Endothelial cell of hepatic sinusoid (primary cell): Measurements from ENCODE around the gene SLC27A4.

Experiments used
- in situ Hi-C: cut with HindIII; loops from 2 replicates; pipeline ENCODE4 v1.10.0; 2017; ENCODE audit warnings: low sequenced_read_pairs

Gene SLC27A4

DNA sequence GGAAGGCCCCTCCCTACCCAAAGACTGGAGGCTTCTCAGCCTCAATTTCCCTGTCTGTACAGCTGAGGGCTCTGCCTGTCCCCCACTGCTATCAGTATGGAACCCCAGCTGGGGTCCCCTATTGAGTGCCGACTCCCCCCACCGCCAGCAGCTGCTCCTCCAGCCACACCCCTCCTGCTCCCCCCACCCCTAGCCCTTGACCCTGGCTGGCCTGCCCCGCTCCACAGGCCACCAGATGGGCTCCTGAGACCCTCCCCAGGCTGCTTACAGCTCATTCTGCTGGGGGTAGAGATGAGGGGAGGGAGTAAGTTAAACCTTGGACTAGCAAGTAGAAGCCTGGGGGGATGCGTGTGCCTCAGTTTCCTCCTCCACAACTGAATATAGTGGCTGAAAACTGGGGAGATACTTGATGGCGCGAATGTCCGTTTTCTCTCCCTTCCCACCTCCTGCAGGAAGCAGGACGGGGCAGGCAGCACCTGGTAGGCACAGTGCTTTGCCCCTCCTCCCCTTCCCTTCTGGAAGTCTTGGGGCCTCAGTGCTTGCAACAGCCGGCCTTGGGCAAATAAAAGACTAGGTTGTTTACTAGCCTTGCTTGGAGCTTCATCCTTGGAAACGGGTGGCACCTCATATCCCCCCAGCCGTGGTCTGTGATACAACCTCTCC is 50.0 kb downstream of the SLC27A4 start:
- in situ Hi-C loops = no loop called here

DNA sequence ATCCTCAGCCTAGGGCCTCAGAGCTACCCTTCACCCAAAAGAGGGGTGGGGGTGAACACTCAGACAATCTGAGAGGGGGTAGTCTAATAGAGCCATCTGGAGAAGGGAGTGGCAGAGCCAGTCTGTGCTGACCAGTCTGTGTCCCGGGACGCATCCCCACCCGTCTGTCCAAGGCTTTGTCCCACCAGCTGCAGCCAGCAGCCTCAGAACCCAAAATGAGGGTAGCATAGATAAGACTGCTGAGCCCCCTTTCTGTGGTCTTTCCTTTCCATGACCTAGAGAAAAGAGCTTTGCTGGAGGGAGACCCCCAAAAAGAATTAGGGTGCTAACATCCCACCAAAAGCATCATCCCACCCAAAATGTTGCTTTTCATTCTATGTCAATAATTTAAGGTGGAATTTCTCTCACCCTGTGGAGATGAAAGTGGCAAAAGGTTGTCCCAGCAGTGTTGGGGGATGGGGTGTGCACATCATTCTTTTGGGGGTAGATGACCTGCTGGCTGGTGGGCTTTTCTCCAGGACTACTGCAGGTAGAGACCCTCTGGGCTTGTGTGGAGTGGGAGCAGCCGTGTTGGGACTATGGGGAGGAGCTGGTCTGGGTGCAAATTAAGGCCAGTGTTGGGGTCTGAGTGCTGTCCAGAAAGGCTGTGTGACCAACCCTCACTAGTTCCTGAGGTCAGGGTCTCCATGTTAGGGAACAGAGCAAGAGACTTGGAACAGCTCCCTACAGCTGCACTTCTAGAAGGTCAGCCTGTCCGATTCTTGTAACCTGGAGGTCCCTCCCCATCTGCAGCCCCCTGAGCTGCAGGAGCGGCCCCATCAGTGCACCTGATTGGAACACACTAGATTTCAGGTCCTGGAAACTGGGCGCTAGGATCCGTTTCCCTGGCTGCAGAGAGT is 50.7 kb downstream of the SLC27A4 start:
- in situ Hi-C loops = no loop called here

DNA sequence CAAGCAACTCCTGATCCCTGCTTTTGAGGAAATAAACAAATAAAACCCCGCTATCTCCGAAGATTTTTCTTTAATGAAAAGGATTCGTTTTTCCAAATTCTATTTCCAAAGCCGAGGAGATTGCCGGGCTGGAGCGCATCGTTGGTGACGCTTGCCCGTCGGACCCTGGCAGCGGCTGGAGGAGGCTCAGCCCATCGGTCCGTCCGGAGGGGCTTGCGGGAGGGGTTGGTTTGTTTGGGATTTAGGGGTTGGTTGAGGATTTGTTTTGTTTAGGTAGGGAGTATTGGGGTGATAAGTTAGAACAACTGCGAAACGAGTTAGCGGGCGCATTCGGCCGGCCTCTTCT is 51.6 kb downstream of the SLC27A4 start:
- in situ Hi-C loops = no loop called here

DNA sequence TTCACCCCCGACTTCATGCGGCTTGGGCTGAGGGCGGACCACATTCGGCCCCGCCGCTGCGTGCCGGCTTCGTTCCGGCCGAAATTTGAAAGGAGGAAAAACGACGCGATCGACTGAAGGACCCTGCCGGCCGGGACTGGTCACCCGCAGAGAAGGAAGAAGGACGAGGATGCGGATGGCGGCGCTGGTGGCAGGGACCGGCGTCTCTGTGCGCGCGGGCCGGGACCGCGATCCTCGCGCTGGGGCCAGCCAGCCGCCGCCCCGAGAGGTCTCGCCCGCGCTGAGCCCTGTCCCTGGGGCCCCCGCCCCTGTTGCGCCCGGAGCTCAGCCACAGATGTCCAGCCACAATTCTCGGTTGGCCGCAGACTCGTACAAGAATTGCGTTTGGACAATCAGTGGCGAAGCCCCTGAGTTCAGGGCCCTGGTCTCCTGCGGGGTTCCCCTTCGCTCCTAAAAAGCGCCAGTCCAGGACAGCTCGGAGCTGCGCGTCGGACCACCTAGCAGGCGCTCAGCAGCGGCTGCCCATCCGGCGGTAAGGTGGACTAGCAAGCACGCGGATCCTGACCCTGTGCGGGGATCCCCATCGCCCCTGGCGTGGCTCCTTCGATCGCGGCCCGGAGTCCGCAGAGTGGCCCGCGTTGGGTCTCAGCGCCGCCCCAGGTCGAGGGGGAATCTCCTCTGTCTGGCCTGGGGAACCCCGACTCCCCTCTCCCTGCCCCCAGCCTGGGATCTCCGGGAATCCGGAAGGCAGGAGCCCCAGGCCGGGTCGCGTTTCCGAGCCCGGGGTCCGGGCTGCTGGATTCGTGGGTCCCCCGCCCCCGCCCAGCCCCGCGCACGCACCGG is 52.2 kb downstream of the SLC27A4 start:
- in situ Hi-C loops = no loop called here

DNA sequence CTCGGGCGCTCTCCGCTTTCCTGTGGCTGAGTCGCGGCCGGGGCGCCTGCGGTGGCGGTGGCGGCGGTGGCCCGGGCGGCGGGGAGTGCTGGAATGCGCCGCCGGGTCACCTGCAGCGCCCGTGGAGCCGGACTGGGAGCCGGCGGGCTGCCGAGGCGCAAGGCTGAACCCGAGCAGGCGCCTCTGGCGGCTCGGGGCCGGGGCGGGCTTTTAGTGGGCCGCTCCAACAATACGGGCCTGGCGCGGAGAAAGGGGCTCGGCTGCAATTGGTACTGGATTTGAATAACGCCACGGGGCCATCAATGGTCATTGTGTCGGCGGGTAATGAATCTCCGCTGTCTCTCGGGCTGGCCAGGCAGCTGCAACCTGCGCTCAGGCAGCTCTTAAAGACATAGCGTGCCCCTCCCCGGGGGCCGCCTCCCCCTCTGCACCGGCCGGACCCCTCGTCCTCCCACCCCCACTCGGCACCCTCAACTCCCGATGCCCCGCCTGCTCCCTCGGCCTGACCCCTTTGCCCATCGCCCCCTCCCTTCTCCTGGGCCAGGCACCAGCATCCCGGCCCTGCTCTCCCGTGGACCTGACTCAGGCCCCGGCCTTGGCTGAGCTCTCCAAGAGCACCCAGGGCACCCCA is 52.9 kb downstream of the SLC27A4 start:
- in situ Hi-C loops = no loop called here

DNA sequence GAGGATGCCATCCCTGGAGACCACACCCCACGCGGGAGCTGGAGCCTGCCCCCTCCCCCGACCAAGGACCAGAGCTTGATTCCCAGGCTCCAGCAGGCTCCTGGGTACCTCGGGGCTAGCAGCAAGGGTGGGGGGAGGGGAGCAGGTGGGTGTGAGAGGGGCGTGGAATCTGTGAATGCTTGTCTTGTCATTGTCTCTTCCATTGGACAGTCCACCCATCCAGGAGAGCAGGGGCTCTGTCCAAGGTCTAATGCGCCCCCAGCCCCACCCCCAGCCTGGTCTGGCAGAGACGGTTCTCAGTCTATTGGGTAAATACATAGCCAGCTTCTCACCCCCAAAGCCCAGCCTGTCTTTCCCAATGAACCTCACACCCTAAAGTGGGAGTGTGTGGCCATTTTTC is 53.6 kb downstream of the SLC27A4 start:
- in situ Hi-C loops = no loop called here

DNA sequence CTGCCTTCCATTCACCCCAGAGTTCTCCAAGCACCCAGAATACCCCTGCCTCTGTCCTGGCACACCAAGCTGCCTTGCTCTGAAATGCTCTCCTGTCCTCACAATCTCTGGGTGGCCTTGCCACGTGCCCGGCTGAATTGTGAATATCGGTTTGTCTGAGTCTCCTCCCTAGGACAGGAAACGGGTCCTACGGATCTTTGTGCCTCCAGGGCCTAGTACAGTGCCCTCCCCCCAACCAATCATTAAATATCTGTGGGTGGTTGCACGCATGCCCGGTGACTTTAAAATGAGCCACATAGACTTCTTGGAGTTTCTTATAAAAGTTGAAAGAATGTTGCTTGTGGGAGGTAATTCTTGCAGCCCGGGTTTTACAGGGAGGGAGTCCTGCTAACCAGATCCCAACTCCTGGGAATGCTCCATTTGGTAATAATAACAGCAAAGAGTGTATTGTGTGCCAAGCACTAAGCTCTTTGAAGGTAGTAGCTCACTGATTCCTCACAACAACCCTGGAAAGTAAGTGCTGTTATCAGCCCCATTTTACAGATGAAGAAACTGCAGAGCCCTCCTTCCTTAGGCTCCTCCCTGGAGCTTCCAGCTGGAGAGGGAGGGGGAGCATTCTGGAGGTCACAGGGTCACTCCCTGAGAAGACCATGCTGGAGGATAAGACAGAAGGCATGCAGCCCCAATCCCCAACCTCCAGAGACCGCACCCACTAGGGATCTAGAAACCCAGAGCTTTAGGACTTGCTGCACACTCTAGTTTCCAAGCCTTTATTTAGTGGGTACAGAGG is 54.2 kb downstream of the SLC27A4 start:
- in situ Hi-C loops = no loop called here

DNA sequence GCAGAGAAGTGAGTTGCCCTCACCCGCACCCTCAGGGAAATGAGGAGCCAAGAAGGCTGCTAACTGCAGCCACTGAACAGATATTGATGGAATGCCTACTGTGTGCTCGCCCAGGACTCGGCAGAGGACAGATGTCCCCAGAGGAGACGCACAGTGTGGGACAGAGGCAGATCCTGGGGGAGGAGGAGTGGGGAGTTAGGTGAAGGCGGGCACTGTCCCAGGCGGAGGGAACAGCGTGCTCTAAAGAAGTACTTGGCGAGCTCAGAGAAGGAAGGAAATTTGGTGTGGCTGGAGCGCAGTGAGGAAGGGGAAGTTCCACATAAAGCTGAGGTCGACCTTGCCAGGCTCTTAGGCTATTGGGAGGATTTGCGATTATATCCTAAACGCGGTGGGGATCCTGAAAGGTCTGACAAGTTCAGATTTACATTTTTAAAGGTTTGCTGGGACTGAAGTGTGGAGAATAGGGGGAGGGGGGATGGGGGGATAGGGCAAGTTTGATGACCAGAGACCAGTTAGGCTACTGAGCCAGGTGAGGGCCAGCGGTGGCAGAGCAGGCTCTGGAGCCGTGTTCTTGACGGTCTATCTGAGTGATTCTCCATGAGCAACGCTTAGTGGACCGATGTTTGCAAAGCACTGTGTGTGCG is 56.8 kb downstream of the SLC27A4 start:
- in situ Hi-C loops = no loop called here

DNA sequence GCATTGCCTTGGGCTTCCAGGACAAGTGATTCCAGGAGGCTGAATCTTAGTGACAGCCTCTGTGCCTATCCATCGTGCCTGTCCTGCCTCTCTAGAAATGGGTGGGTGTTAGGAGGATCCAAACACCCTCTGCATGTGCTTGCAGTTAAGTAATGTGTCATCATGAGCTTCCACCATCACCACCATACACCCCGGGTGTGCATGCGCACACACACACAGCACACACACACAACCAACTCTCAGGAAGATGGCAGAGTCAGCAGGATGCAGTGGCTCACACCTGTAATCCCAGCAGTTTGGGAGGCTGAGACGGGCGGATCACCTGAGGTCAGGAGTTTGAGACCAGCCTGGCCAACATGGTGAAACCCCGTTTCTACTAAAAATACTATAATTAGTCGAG is 57.5 kb downstream of the SLC27A4 start:
- in situ Hi-C loops = no loop called here

DNA sequence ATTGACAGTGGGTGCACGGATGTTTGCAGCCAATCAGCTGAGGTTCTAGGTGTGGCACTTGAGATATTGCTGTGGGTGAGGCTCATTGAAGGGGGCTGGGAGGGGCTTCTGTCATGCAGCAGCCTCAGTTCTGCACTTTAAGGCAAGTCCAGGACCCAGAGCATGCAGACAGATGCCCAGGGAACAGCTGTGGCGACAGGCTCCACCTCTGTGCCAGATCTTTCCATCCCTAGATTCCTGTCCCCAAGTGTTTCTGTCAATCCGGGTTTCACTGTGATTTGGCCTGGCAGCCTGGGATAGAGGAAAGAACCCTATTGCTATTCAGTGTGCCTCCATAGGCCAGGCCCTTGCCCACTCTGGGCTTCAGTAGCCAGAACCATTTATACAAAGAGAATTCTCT is 59.5 kb downstream of the SLC27A4 start:
- in situ Hi-C loops = no loop called here

DNA sequence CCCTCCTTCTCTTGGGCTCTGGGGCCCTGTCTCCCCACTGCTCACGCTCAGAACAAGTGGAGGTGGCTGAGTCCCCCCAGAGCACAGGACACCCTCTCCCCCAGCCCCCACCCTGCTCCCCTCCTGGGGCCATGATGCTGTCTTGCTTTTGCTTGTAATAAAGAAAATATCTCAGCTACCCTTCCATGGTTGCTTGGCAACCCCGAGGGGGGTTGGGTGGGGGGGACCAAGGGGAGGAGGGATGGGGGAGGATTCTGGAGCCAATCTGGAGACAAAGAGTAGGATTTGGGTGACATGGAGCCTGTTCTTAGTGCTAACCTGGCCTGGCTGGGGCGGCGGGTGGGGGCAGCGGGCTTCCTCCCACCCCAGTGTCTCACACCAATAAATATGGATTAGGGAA is 64.2 kb downstream of the SLC27A4 start:
- in situ Hi-C loops = no loop called here

DNA sequence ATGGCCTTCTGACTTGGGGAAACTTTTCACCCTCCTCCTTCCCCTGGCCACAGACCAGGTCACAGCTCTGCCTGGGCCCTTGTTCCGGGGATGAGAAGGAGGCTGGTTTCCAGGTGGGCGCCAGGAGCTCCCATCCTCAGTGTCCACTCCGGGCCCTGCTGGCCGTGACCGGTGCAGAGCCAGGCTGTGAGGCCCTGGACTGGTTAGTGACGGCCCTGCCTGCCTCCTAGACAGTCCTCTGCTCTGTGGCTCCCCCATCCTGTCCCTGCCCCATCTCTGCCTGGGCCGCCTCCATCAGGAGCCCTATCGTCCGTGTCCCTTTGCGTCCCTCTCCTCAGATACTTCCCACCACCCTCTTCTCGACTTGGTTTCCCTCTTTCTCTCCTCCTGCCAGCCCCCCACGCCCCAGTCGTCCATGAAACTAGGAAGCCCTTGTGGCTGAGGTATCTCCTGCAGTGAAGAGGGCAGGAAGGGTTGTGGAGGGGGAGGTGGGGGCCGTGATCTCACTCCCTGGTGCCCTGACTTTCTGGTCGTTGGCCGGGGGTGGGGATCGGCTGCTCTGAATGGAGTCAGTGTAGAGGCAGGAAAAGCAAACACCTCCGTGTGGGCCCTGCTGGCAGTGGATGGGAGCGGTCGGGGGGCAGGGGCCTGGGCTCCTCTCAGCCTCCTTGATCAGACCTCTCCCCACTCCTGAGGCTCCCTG is 64.9 kb downstream of the SLC27A4 start:
- in situ Hi-C loops = no loop called here

DNA sequence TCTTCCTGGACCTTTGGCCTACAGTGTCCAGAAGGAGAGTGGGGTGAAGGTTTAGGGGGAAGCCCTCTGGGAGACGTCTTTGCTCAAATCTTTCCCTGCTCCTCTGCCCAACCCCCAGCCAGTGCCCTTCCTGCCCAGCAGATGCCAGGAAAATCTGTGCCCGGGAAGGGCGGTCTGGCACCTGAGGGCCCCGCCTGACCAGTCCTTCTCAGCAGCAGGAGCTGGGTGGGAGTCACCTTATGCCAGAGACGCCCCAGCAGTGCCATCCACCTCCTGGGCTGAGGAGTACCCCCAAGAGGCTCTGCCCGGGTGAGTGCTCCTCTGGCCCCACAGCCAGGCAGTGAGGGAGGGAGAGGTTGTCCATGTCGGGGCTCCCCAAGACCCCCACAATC is 65.4 kb downstream of the SLC27A4 start:
- in situ Hi-C loops = no loop called here

DNA sequence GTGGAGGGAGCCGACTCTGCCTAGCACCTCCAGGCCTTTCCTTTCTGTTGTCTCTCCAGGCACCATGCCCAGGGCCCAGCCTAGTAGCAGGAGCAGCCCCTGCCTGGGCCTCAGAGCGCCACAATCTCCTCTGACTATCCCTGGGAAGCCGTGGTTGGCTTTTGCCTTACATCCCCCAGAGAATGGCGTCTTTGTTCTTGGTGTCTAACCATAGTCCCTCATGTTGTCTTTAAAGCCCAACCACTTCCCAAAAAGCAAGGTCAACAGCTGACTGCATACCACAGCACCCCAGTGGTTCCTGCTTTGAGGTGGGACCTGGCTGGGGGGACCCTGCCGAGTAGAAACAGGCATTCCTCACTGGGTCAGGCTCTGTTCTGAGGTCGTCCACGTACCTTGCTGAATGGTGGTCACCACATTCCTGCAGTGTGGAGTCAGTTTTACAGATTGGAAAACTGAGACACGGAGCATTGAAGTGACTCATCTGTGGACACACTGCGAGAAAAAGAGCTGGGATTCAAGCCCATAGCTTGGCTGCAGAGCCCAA is 66.6 kb downstream of the SLC27A4 start:
- in situ Hi-C loops = no loop called here

DNA sequence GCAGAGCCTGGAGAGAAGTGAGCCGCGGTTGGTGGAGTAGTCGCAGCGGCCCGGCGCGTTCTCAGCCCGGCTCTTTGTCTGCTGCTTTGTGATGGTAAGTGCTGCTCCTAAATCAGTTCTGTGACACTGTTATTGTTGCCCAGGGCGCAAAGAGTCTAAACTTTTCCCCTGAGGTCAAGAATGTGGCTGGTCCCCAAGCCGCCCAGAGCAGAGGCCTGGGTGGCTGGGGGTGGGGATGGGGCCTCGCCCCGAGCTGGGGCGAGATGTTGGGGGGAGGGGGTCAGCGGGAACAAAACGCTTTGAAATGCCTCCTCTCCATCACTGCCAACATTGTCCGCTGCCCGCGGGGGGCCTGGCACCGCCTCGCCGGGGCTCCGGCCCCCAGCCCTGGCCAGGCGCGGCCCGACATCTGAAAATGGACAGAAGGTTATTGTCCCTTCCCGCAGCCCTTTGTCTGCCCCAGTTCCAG is 68.7 kb downstream of the SLC27A4 start:
- in situ Hi-C loops = no loop called here

DNA sequence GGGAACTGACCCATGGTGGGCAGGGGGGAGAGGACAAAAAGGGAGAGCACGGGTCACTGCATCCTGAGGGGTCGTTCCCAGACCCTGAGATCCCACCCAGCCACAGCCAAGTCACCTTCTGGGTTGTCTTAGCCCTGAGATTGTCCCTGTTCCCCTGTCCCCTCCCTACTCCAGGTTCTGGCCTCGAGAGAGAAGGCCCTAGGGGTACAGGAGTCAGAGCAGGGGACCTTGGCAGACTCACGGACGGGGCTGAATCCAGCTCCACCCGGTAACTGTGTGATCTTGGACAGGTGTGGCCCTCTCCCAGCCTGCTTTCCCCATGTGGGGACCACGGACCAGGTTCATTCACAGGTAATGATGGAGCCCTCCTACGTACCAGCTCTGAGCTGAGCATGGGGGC is 69.1 kb downstream of the SLC27A4 start:
- in situ Hi-C loops = no loop called here

DNA sequence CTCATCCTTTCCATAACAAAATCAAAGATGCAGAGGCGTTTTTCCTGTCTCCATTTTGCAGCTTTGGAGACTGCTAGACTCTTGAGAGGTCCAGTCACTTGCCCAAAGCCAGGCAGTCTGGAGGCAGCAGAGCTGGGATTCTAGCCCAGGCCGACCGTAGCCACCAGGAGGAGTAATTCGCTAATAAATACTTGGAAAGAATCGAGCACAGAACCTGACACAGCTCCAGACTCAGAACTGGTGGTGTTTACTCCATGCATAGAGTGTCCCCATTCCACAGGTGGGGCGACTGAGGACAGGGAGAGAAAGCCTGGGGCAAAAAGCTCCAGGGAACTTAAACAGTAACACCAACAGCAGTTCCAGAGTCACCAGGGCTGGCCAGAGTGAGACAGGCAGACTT is 69.7 kb downstream of the SLC27A4 start:
- in situ Hi-C loops = no loop called here
